KBM-7 (cell line): ENCODE data around the gene GPR84.
"Not testable (repeated sequence)": the region's sequence is repeated elsewhere in the genome, so short reads cannot be mapped to it uniquely, and the experiment has no call there.

ENCODE experiments used
- DNase-seq: peaks from one replicate; pipeline ENCODE4 v3.0.0-alpha.2; 2015
- in situ Hi-C: fragments of 300-500 bp; cut with MboI; formaldehyde crosslinking; loops from 2 replicates; pipeline ENCODE4 v1.14.3; 2020; ENCODE audit warnings: low sequenced_read_pairs, low pct_unique_long_range_greater_than_20kb, mixed read lengths

GPR84 gene

GRCh38 chr12:54337854-54338650 lies 26.2 kb downstream of the GPR84 start:
- in situ Hi-C loops = no loop called here
- DNase-seq = no peak

- peak; percentile 56 for DNase-seq
- in situ Hi-C loops = no loop called here
These were observed 26.9 kb downstream of the GPR84 start for GRCh38 chr12:54337280-54337842.

- no peak for DNase-seq
- in situ Hi-C loops = no loop called here
These were observed 30.8 kb downstream of the GPR84 start for GRCh38 chr12:54333420-54334034.

- no peak for DNase-seq
- in situ Hi-C loops = no loop called here
These were observed 32.8 kb downstream of the GPR84 start for GRCh38 chr12:54331461-54331860.

- in situ Hi-C loops = no loop called here
These were observed 33.8 kb downstream of the GPR84 start for GRCh38 chr12:54330442-54330841.

GRCh38 chr12:54329759-54330158 lies 34.5 kb downstream of the GPR84 start:
- in situ Hi-C loops = no loop called here

More at GRCh38 chr12:54330442-54330841, 33.8 kb downstream of the GPR84 start:
- no peak for DNase-seq

GRCh38 chr12:54328595-54329337 lies 35.5 kb downstream of the GPR84 start:
- in situ Hi-C loops = no loop called here
- no peak for DNase-seq

More at GRCh38 chr12:54329759-54330158, 34.5 kb downstream of the GPR84 start:
- DNase-seq = no peak

GRCh38 chr12:54325442-54326109 lies 38.7 kb downstream of the GPR84 start:
- in situ Hi-C loops, DNase-seq: not testable (repeated sequence)

GRCh38 chr12:54324617-54325441 lies 39.5 kb downstream of the GPR84 start, which contains the start of gene COPZ1:
COPZ1 (plus strand) TSS chr12:54325131; CDS start chr12:54325164, 33 bp downstream.
- in situ Hi-C loops = no loop called here
- peak; percentile 99 for DNase-seq

- in situ Hi-C loops = no loop called here
- no peak for DNase-seq
These were observed 42.9 kb downstream of the GPR84 start for GRCh38 chr12:54321363-54321762.
